Karpas-422 (cell line): ENCODE results near the gene RPL39. TPM values are rescaled to one million over a fixed set of nuclear protein-coding genes. Genes with fewer than 3 reads are reported as not detected.
"Not testable (repeated sequence)": the region's sequence is repeated elsewhere in the genome, so short reads cannot be mapped to it uniquely, and the experiment has no call there.

ENCODE experiments used
- DNase-seq: peaks from one replicate; pipeline ENCODE4 v3.0.0-alpha.2; 2015
- H2AFZ ChIP-seq: fragments of 200-600 bp; sonication (generic); 2 replicates; pipeline ENCODE4 v1.6.1; 2014; ENCODE audit warnings: antibody characterized with exemption, low read length, mixed read lengths
- H3K27ac ChIP-seq: fragments of 200-600 bp; sonication (generic); 2 replicates; pipeline ENCODE4 v1.5.1; 2014; ENCODE audit warnings: mild to moderate bottlenecking, low read length, moderate library complexity
- H3K27me3 ChIP-seq: fragments of 200-600 bp; sonication (generic); 2 replicates; pipeline ENCODE4 v1.6.1; 2014; ENCODE audit warnings: low read length, mixed read lengths
- H3K36me3 ChIP-seq: fragments of 200-600 bp; sonication (generic); 2 replicates; pipeline ENCODE4 v1.6.1; 2014; ENCODE audit warnings: low read length, mixed read lengths; ENCODE audit not compliant: insufficient read depth
- H3K4me1 ChIP-seq: fragments of 200-600 bp; sonication (generic); 2 replicates; pipeline ENCODE4 v1.6.1; 2014; ENCODE audit warnings: mild to moderate bottlenecking, low read length, mixed read lengths
- H3K4me2 ChIP-seq: fragments of 200-600 bp; sonication (generic); 2 replicates; pipeline ENCODE4 v1.6.1; 2014; ENCODE audit warnings: low read length, low read depth, mild to moderate bottlenecking; ENCODE audit not compliant: poor library complexity, severe bottlenecking
- H3K4me3 ChIP-seq: fragments of 200-600 bp; sonication (generic); 2 replicates; pipeline ENCODE4 v1.5.1; 2014; ENCODE audit warnings: mild to moderate bottlenecking, antibody characterized with exemption, low read length, mixed read lengths
- H3K79me2 ChIP-seq: fragments of 200-600 bp; sonication (generic); 2 replicates; pipeline ENCODE4 v1.6.1; 2014; ENCODE audit warnings: mild to moderate bottlenecking, low read length, mixed read lengths
- H3K9ac ChIP-seq: fragments of 200-600 bp; sonication (generic); 2 replicates; pipeline ENCODE4 v1.6.0; 2014; ENCODE audit warnings: low read length
- H3K9me2 ChIP-seq: fragments of 200-600 bp; sonication (generic), shearing (Covaris generic); replicated peaks from 2 replicates; pipeline ENCODE4 v1.6.0; 2014; ENCODE audit warnings: mild to moderate bottlenecking, low read length, moderate library complexity; ENCODE audit not compliant: insufficient read depth
- H3K9me3 ChIP-seq: fragments of 300-700, 200-600 bp; sonication (generic); 2 replicates; pipeline ENCODE4 v1.6.1; 2014; ENCODE audit warnings: low read length, mixed read lengths
- H4K20me1 ChIP-seq: fragments of 200-600 bp; sonication (generic); 2 replicates; pipeline ENCODE4 v1.6.1; 2014; ENCODE audit warnings: mild to moderate bottlenecking, antibody characterized with exemption, low read length, low read depth; ENCODE audit not compliant: insufficient read depth
- total RNA-seq: library from RNA; depleted of rRNA; stranded (reverse); fragments of >200 nt; shearing (Covaris generic); gene quantifications from 2 replicates; pipeline ENCODE4 v1.2.3, GENCODE V29; 2014; ENCODE audit warnings: low replicate concordance; rRNA removed

RPL39 gene
- total RNA-seq = 1,763 and 3,006 TPM in 2 replicates

DNA sequence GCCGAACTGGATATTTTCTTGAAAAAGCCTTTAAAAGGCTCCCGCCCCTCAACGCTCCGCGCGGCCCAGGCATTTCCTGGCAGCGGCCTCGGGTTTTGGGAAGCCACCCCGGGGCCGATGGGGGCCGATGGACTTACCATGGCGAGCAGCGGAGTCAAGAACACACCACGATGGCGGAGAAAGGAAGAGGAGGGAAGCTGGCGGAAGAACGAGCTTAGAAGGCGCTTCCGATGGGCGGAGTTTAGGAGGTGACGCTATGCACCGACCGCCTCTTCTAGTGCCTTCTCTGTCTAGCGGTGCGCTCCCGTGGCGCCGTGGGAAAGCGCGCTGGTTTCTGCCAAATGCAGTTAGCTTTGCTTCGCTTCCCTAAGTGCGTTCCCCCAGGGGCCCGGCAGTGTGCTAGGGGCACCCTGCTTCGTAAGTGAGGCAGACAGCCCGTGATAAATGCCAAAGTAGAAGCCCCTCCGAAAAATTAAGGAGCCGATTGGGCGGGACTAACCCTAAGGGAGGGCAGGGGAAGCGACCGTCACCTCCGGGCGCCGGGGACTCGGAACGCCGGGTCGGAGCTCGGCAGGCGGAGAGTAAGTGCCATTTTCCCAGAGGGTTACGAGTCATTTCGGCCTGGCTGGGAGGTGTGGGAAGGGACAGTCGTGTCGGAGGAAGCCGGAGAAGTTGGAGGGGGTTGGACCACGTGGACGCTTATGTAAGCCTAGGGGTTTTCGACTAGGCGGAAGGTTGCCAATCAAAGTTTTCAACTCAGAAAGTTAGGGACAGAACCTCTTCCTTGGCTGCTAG lies at the start of gene RPL39:
RPL39 (minus strand) TSS at position 194 of the 795 bp plus-strand sequence; CDS start at position 140, 54 bp downstream.
- H3K4me2 ChIP-seq = peak within 1 kb of the TSS; percentile 80
- no peaks in the 10 kb centered on the region for H3K9me2 ChIP-seq
- H4K20me1 ChIP-seq = peaks cover 34% of the 10 kb centered on the region
- H2AFZ ChIP-seq = 0 out of 2 replicates have a peak within 1 kb of the TSS, but pooled peaks have one; percentile 52
- H3K27me3 ChIP-seq = no peaks in the 10 kb centered on the region
- H3K36me3 ChIP-seq = peaks cover 14% of the 10 kb centered on the region
- H3K79me2 ChIP-seq = peaks cover 47% of the 10 kb centered on the region
- H3K9ac ChIP-seq = peak within 1 kb of the TSS; percentile 95
- H3K9me3 ChIP-seq = no peaks in the 10 kb centered on the region
- H3K4me3 ChIP-seq = peak within 1 kb of the TSS; percentile 95
- DNase-seq = peak; percentile 94
- peak within 1 kb of the TSS; percentile 81 for H3K27ac ChIP-seq
- peaks cover 21% of the 10 kb centered on the region for H3K4me1 ChIP-seq

- Histone ChIP-seq H3K79me2 (no peaks in the 10 kb centered on the region), H3K36me3 (peaks cover 2% of the 10 kb centered on the region; the same call in 1 of the 2 replicates)
Measured at GRCh38 chrX:119833905-119834304, 42.5 kb upstream of the RPL39 start.

DNA sequence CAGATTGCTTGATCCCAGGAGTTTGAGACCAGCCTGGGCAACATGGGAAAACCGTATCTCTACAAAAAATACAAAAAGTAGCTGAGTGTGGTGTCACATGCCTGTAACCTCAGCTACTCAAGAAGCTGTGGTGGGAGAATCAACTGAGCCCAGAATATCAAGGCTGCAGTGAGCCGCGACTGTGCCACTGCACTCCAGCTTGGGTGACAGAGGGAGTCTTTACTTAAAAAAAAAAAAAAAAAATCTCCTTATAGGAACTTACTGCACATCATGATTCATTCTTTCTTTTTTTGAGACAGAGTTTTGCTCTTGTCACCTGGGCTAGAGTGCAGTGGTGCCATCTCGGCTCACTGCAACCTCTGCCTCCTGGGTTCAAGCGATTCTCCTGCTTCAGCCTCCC lies 37.0 kb upstream of the RPL39 start:
- H3K27me3 ChIP-seq = no peaks in the 10 kb centered on the region
- no peaks in the 10 kb centered on the region for H3K9me2 ChIP-seq
- H3K79me2 ChIP-seq = no peaks in the 10 kb centered on the region
- no peak overlapping the region for H3K27ac ChIP-seq
- H2AFZ ChIP-seq = no peak overlapping the region
- H4K20me1 ChIP-seq = no peaks in the 10 kb centered on the region
- no peaks in the 10 kb centered on the region for H3K4me1 ChIP-seq
- no peaks in the 10 kb centered on the region for H3K36me3 ChIP-seq
- H3K4me2 ChIP-seq = no peak overlapping the region
- no peaks in the 10 kb centered on the region for H3K9me3 ChIP-seq
- no peak overlapping the region for H3K4me3 ChIP-seq
- no peak overlapping the region for H3K9ac ChIP-seq
- DNase-seq = no peak

More at GRCh38 chrX:119833905-119834304, 42.5 kb upstream of the RPL39 start:
- Histone ChIP-seq H3K4me1 (no peaks in the 10 kb centered on the region), H3K9me2 (no peaks in the 10 kb centered on the region), H3K27ac (no peak overlapping the region), H3K9ac (no peak overlapping the region), H4K20me1 (no peaks in the 10 kb centered on the region), H3K9me3 (no peaks in the 10 kb centered on the region), H3K27me3 (no peaks in the 10 kb centered on the region), H3K4me2 (no peak overlapping the region), H2AFZ (no peak overlapping the region), H3K4me3 (no peak overlapping the region)
- DNase-seq = no peak

GRCh38 chrX:119826399-119826959 lies 35.0 kb upstream of the RPL39 start:
- Histone ChIP-seq H2AFZ (no peak overlapping the region), H3K27ac (no peak overlapping the region), H3K79me2 (no peaks in the 10 kb centered on the region), H3K4me3 (no peak overlapping the region), H3K4me1 (no peaks in the 10 kb centered on the region), H3K27me3 (no peaks in the 10 kb centered on the region), H3K9me2 (no peaks in the 10 kb centered on the region), H4K20me1 (no peaks in the 10 kb centered on the region), H3K36me3 (no peaks in the 10 kb centered on the region), H3K9ac (no peak overlapping the region), H3K9me3 (no peaks in the 10 kb centered on the region), H3K4me2 (no peak overlapping the region)
- no peak for DNase-seq

DNA sequence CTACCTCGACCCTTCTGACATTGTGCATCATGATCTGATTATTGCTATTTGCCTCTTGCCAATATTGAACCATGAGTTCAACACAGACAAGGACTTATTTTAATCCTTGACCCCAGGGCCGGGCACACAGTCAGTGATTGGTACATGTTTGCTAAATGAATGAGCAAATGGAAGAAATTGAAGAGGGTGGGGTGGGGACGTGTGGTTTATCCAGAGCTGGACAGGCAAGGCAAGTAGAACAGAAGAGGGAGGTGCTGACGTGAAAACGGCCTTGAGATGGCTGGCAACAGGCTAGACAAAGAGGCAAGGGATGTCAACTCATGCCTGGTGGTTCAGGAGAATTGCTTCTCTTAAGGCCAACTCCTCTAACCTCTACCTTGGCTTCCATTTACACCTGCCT lies 32.8 kb upstream of the RPL39 start:
- H3K79me2 ChIP-seq, H3K36me3 ChIP-seq, H3K9ac ChIP-seq, H2AFZ ChIP-seq, H3K4me1 ChIP-seq, H3K9me3 ChIP-seq, H3K4me2 ChIP-seq, H3K27ac ChIP-seq, H3K27me3 ChIP-seq, DNase-seq, H3K4me3 ChIP-seq, H3K9me2 ChIP-seq, H4K20me1 ChIP-seq: not testable (repeated sequence)

- H3K27me3 ChIP-seq, H3K9me3 ChIP-seq, DNase-seq, H4K20me1 ChIP-seq, H3K9me2 ChIP-seq, H3K4me2 ChIP-seq, H3K4me1 ChIP-seq, H3K36me3 ChIP-seq, H3K9ac ChIP-seq, H3K4me3 ChIP-seq, H2AFZ ChIP-seq, H3K79me2 ChIP-seq, H3K27ac ChIP-seq: not testable (repeated sequence)
Measured at GRCh38 chrX:119821703-119822102, 30.3 kb upstream of the RPL39 start.

GRCh38 chrX:119817130-119817690 lies 25.8 kb upstream of the RPL39 start:
- no peaks in the 10 kb centered on the region for H4K20me1 ChIP-seq
- no peaks in the 10 kb centered on the region for H3K79me2 ChIP-seq
- H3K9ac ChIP-seq = no peak overlapping the region
- H3K4me1 ChIP-seq = no peaks in the 10 kb centered on the region
- no peak overlapping the region for H3K4me2 ChIP-seq
- no peaks in the 10 kb centered on the region for H3K9me2 ChIP-seq
- no peaks in the 10 kb centered on the region for H3K36me3 ChIP-seq
- H2AFZ ChIP-seq = no peak overlapping the region
- H3K4me3 ChIP-seq = no peak overlapping the region
- no peak overlapping the region for H3K27ac ChIP-seq
- no peaks in the 10 kb centered on the region for H3K9me3 ChIP-seq
- no peak for DNase-seq
- H3K27me3 ChIP-seq = no peaks in the 10 kb centered on the region

- H3K4me3 ChIP-seq = no peak overlapping the region
- no peaks in the 10 kb centered on the region for H3K79me2 ChIP-seq
- no peak for DNase-seq
Measured at GRCh38 chrX:119816300-119816699, 24.9 kb upstream of the RPL39 start.

More at GRCh38 chrX:119816300-119816699, 24.9 kb upstream of the RPL39 start:
- H3K27me3 ChIP-seq = no peaks in the 10 kb centered on the region
- H3K9me2 ChIP-seq = no peaks in the 10 kb centered on the region
- no peaks in the 10 kb centered on the region for H3K36me3 ChIP-seq
- no peaks in the 10 kb centered on the region for H4K20me1 ChIP-seq
- H3K4me2 ChIP-seq = no peak overlapping the region
- H3K27ac ChIP-seq = no peak overlapping the region
- H2AFZ ChIP-seq = no peak overlapping the region
- H3K9me3 ChIP-seq = no peaks in the 10 kb centered on the region
- no peaks in the 10 kb centered on the region for H3K4me1 ChIP-seq
- H3K9ac ChIP-seq = no peak overlapping the region
